ENCODE data around the gene ENTHD1.

- TF ChIP-seq NFRKB (IDR thresholded peaks at IDR 0.05) (no peak), BHLHE40 (IDR thresholded peaks at IDR 0.05; ENCODE audit: borderline replicate concordance) (no peak), L3MBTL2 (conservative IDR thresholded peaks at IDR 0.05) (no peak)
Measured at GRCh38 chr22:39722501-39722900, 171.1 kb downstream of the ENTHD1 start.

Data from HEK293T (cell line).